Measurements from ENCODE around the gene PPM1B. TPM values are rescaled to one million over a fixed set of nuclear protein-coding genes. Genes with fewer than 3 reads are reported as not detected.

Gene PPM1B
- polyA plus RNA-seq, 2 donors = 16.9 to 17.6 TPM

DNA sequence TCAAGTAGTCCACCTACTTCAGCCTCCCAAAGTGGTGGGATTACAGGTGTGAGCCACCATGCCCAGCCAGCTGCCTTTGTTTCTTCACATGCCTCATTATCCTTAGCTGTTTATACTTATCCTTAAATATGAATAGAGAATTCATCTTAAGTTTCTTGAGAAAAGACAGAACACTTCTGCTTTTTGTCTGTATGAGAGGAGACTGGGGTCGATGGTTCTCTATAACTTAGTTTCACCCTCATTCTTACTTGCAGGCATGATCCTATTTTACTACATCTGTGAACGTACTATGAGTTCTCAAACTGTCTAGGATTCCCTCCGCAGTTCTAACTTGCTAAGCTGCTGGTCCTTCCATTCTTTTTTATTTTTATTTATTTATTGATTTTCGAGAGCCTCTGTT lies 20.4 kb downstream of the PPM1B start:
- no peaks in the 10 kb centered on the region for H3K36me3 ChIP-seq (ENCODE audit: control insufficient read depth in 2 of 2, insufficient read depth in 2 of 2, low read length in 1 of 2)
- peaks cover 0 to 2% of the 10 kb centered on the region in 2 donors for H3K9me3 ChIP-seq (ENCODE audit: control insufficient read depth in 2 of 2, insufficient read depth in 1 of 2, low read depth in 1 of 2, low read length in 1 of 2)
- WGBS, 2 donors = 94% methylated on average over 4 of the region's 4 CpGs
- H3K4me3 ChIP-seq (ENCODE audit: low read depth in 1 of 2, low read length in 2 of 2) = no peak overlapping the region
- H3K27ac ChIP-seq (ENCODE audit: low read depth in 2 of 2, low read length in 1 of 2) = no peak overlapping the region
- H3K4me1 ChIP-seq (ENCODE audit: control insufficient read depth in 2 of 2, insufficient read depth in 2 of 2, low read length in 1 of 2) = no peaks in the 10 kb centered on the region
- H3K27me3 ChIP-seq (ENCODE audit: control insufficient read depth in 1 of 2, insufficient read depth in 2 of 2, low read length in 2 of 2) = no peaks in the 10 kb centered on the region

GRCh38 chr2:44190526-44190925 lies 21.9 kb downstream of the PPM1B start:
- Histone ChIP-seq H3K27me3 (ENCODE audit: control insufficient read depth in 1 of 2, insufficient read depth in 2 of 2, low read length in 2 of 2) (no peaks in the 10 kb centered on the region), H3K9me3 (ENCODE audit: control insufficient read depth in 2 of 2, insufficient read depth in 1 of 2, low read depth in 1 of 2, low read length in 1 of 2) (peaks cover 0 to 2% of the 10 kb centered on the region in 2 donors), H3K36me3 (ENCODE audit: control insufficient read depth in 2 of 2, insufficient read depth in 2 of 2, low read length in 1 of 2) (no peaks in the 10 kb centered on the region), H3K4me1 (ENCODE audit: control insufficient read depth in 2 of 2, insufficient read depth in 2 of 2, low read length in 1 of 2) (no peaks in the 10 kb centered on the region), H3K4me3 (ENCODE audit: low read depth in 1 of 2, low read length in 2 of 2) (no peak overlapping the region), H3K27ac (ENCODE audit: low read depth in 2 of 2, low read length in 1 of 2) (no peak overlapping the region)
- WGBS, 2 donors = 83 to 90% methylated on average over 3 of the region's 3 CpGs

- no peaks in the 10 kb centered on the region for H3K4me1 ChIP-seq (ENCODE audit: control insufficient read depth in 2 of 2, insufficient read depth in 2 of 2, low read length in 1 of 2)
Measured at GRCh38 chr2:44191739-44192138, 23.1 kb downstream of the PPM1B start.

DNA sequence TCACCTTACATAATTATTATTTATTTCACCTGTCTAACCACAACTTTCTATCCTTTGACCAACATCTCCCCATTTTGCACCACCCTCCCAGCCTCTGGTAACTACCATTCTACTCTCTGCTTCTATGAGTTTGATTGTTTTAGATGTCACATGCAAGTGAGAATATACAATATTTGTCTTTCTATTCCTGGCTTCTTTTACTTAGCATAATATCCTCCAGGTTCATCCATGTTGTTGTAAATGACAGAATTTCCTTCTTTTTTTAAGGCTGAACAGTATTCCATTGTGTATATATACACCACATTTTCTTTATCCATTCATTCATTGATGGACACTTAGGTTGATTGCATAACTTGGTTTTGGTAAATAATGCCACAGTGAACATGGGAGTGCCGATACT lies 24.0 kb downstream of the PPM1B start:
- no peak overlapping the region for H3K27ac ChIP-seq (ENCODE audit: low read depth in 2 of 2, low read length in 1 of 2)
- H3K36me3 ChIP-seq (ENCODE audit: control insufficient read depth in 2 of 2, insufficient read depth in 2 of 2, low read length in 1 of 2) = no peaks in the 10 kb centered on the region
- H3K27me3 ChIP-seq (ENCODE audit: control insufficient read depth in 1 of 2, insufficient read depth in 2 of 2, low read length in 2 of 2) = no peaks in the 10 kb centered on the region
- no peaks in the 10 kb centered on the region for H3K4me1 ChIP-seq (ENCODE audit: control insufficient read depth in 2 of 2, insufficient read depth in 2 of 2, low read length in 1 of 2)
- no peak overlapping the region for H3K4me3 ChIP-seq (ENCODE audit: low read depth in 1 of 2, low read length in 2 of 2)
- peaks cover 0 to 2% of the 10 kb centered on the region in 2 donors for H3K9me3 ChIP-seq (ENCODE audit: control insufficient read depth in 2 of 2, insufficient read depth in 1 of 2, low read depth in 1 of 2, low read length in 1 of 2)
- WGBS, 2 donors = 75 to 83% methylated on average over 1 of the region's 1 CpG

More at GRCh38 chr2:44191739-44192138, 23.1 kb downstream of the PPM1B start:
- Histone ChIP-seq H3K27ac (ENCODE audit: low read depth in 2 of 2, low read length in 1 of 2) (no peak overlapping the region), H3K4me3 (ENCODE audit: low read depth in 1 of 2, low read length in 2 of 2) (no peak overlapping the region), H3K36me3 (ENCODE audit: control insufficient read depth in 2 of 2, insufficient read depth in 2 of 2, low read length in 1 of 2) (no peaks in the 10 kb centered on the region), H3K9me3 (ENCODE audit: control insufficient read depth in 2 of 2, insufficient read depth in 1 of 2, low read depth in 1 of 2, low read length in 1 of 2) (peaks cover 0 to 2% of the 10 kb centered on the region in 2 donors), H3K27me3 (ENCODE audit: control insufficient read depth in 1 of 2, insufficient read depth in 2 of 2, low read length in 2 of 2) (no peaks in the 10 kb centered on the region)

DNA sequence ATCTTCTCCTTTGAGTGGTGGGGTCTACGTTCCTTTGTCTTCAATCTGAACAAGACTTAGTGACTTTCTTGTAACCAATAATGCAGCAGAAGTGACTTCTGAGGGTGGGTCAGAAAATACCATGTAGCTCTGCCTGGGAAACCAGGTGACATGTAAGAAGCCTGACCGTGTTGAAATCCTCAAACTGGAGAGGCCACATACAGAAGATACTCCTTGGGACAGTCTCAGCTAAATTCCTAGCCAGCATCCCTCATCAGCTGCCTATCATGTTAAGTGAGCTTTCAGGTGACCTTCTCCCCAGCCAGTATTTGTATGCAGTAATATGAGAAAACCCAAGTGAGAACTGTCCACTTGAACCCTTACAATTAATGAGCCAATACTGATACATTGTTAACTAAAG lies 27.0 kb downstream of the PPM1B start:
- Histone ChIP-seq H3K27ac (ENCODE audit: low read depth in 2 of 2, low read length in 1 of 2) (no peak overlapping the region), H3K9me3 (ENCODE audit: control insufficient read depth in 2 of 2, insufficient read depth in 1 of 2, low read depth in 1 of 2, low read length in 1 of 2) (no peaks in the 10 kb centered on the region), H3K4me1 (ENCODE audit: control insufficient read depth in 2 of 2, insufficient read depth in 2 of 2, low read length in 1 of 2) (no peaks in the 10 kb centered on the region), H3K36me3 (ENCODE audit: control insufficient read depth in 2 of 2, insufficient read depth in 2 of 2, low read length in 1 of 2) (no peaks in the 10 kb centered on the region), H3K27me3 (ENCODE audit: control insufficient read depth in 1 of 2, insufficient read depth in 2 of 2, low read length in 2 of 2) (no peaks in the 10 kb centered on the region), H3K4me3 (ENCODE audit: low read depth in 1 of 2, low read length in 2 of 2) (no peak overlapping the region)
- 96 to 100% methylated on average over 2 of the region's 2 CpGs for WGBS, 2 donors

DNA sequence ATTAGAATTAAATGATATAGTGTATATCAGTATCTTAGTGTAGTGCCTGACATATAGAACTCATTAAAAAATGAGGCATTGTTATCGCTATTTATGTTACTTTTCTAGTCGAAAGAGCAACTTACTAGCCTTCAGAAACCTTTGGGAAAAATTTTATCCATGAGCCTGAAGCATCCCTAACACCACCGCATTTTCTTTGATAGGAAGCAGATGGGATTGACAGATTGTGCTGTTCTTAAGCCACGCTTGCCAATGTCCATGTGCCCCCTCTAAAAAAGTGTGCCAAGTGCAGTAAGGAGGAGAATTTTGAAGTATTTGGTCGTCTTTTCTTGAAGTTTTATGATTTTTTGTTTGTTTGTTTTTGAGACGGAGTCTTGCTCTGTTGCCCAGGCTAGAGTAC lies 29.1 kb downstream of the PPM1B start:
- Histone ChIP-seq H3K27ac (ENCODE audit: low read depth in 2 of 2, low read length in 1 of 2) (no peak overlapping the region), H3K4me3 (ENCODE audit: low read depth in 1 of 2, low read length in 2 of 2) (no peak overlapping the region), H3K36me3 (ENCODE audit: control insufficient read depth in 2 of 2, insufficient read depth in 2 of 2, low read length in 1 of 2) (peaks cover 3 to 5% of the 10 kb centered on the region in 2 donors), H3K9me3 (ENCODE audit: control insufficient read depth in 2 of 2, insufficient read depth in 1 of 2, low read depth in 1 of 2, low read length in 1 of 2) (no peaks in the 10 kb centered on the region), H3K4me1 (ENCODE audit: control insufficient read depth in 2 of 2, insufficient read depth in 2 of 2, low read length in 1 of 2) (no peaks in the 10 kb centered on the region), H3K27me3 (ENCODE audit: control insufficient read depth in 1 of 2, insufficient read depth in 2 of 2, low read length in 2 of 2) (no peaks in the 10 kb centered on the region)
- WGBS, 2 donors = 94 to 95% methylated on average over 6 of the region's 6 CpGs

DNA sequence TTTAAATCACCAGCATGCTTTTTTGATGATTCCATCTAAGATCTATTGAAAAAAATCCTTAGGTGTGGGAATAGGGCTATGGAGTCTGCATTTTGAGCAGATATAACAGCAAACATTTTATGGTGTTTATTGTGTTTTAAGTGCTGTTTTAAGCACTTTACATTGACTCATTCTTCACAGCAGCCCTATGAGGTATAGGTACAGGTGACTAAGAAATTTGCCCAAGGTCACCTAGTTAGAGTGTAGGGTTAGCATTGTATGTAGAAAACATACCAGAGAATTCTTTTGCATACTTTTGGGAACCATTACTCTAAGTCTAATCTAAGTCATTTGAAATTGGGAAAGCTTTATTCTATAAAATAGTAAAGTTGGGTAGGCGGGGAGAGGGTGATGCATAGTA lies 31.3 kb downstream of the PPM1B start:
- Histone ChIP-seq H3K27me3 (ENCODE audit: control insufficient read depth in 1 of 2, insufficient read depth in 2 of 2, low read length in 2 of 2) (no peaks in the 10 kb centered on the region), H3K4me1 (ENCODE audit: control insufficient read depth in 2 of 2, insufficient read depth in 2 of 2, low read length in 1 of 2) (no peaks in the 10 kb centered on the region), H3K36me3 (ENCODE audit: control insufficient read depth in 2 of 2, insufficient read depth in 2 of 2, low read length in 1 of 2) (peaks cover 3 to 5% of the 10 kb centered on the region in 2 donors), H3K4me3 (ENCODE audit: low read depth in 1 of 2, low read length in 2 of 2) (no peak overlapping the region), H3K9me3 (ENCODE audit: control insufficient read depth in 2 of 2, insufficient read depth in 1 of 2, low read depth in 1 of 2, low read length in 1 of 2) (no peaks in the 10 kb centered on the region), H3K27ac (ENCODE audit: low read depth in 2 of 2, low read length in 1 of 2) (no peak overlapping the region)
- 100% methylated on average over 1 of the region's 1 CpG for WGBS, 2 donors

DNA sequence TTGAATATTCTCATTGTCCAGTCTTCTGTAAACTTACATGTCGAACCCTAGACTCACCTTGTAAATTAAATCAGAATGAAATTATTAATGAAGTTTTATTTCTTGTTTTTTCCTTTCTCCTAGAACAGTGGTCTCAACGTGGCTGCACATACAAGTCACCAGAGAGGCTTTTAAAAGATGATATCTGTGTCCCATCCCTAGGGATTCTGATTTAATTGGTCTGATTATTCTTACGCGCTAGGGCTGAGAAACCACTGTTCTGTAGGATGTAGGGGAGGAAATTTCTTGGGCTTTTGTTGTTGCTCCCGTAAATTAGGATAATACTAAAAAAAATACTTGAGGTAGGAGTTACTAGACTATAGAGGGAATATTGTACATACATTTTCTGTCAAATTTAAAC lies 32.1 kb downstream of the PPM1B start:
- 91 to 93% methylated on average over 5 of the region's 5 CpGs for WGBS, 2 donors
- H3K4me3 ChIP-seq (ENCODE audit: low read depth in 1 of 2, low read length in 2 of 2) = no peak overlapping the region

GRCh38 chr2:44201648-44202165 lies 33.0 kb downstream of the PPM1B start:
- no peak overlapping the region for H3K4me3 ChIP-seq (ENCODE audit: low read depth in 1 of 2, low read length in 2 of 2)
- H3K4me1 ChIP-seq (ENCODE audit: control insufficient read depth in 2 of 2, insufficient read depth in 2 of 2, low read length in 1 of 2) = no peaks in the 10 kb centered on the region
- no peaks in the 10 kb centered on the region for H3K27me3 ChIP-seq (ENCODE audit: control insufficient read depth in 1 of 2, insufficient read depth in 2 of 2, low read length in 2 of 2)
- H3K36me3 ChIP-seq (ENCODE audit: control insufficient read depth in 2 of 2, insufficient read depth in 2 of 2, low read length in 1 of 2) = peaks cover 3 to 5% of the 10 kb centered on the region in 2 donors
- WGBS, 2 donors = 90 to 94% methylated on average over 6 of the region's 6 CpGs
- H3K27ac ChIP-seq (ENCODE audit: low read depth in 2 of 2, low read length in 1 of 2) = no peak overlapping the region
- no peaks in the 10 kb centered on the region for H3K9me3 ChIP-seq (ENCODE audit: control insufficient read depth in 2 of 2, insufficient read depth in 1 of 2, low read depth in 1 of 2, low read length in 1 of 2)

More for the DNA sequence above, 32.1 kb downstream of the PPM1B start:
- no peaks in the 10 kb centered on the region for H3K9me3 ChIP-seq (ENCODE audit: control insufficient read depth in 2 of 2, insufficient read depth in 1 of 2, low read depth in 1 of 2, low read length in 1 of 2)
- no peaks in the 10 kb centered on the region for H3K27me3 ChIP-seq (ENCODE audit: control insufficient read depth in 1 of 2, insufficient read depth in 2 of 2, low read length in 2 of 2)
- no peak overlapping the region for H3K27ac ChIP-seq (ENCODE audit: low read depth in 2 of 2, low read length in 1 of 2)
- no peaks in the 10 kb centered on the region for H3K4me1 ChIP-seq (ENCODE audit: control insufficient read depth in 2 of 2, insufficient read depth in 2 of 2, low read length in 1 of 2)
- peaks cover 3 to 5% of the 10 kb centered on the region in 2 donors for H3K36me3 ChIP-seq (ENCODE audit: control insufficient read depth in 2 of 2, insufficient read depth in 2 of 2, low read length in 1 of 2)

DNA sequence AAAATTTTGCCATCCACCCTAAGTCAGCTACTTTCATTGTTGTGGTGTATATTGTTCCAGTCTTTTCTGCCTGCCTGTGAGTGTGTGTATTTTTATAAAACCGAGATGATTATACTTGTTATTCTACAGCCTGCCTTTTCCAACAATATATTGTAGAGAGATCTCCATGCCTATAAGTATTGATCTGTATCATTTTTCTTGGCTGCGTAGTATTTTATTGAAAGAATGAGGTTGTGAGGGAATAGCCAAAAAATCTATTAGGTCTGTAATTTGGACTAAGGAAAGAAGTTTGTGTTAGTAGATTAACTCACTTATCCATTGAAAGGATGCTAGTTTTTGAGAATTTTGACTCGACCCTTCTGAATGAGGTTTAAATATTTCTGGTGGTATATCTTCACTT lies 34.9 kb downstream of the PPM1B start:
- H3K27me3 ChIP-seq (ENCODE audit: control insufficient read depth in 1 of 2, insufficient read depth in 2 of 2, low read length in 2 of 2) = no peaks in the 10 kb centered on the region
- no peaks in the 10 kb centered on the region for H3K4me1 ChIP-seq (ENCODE audit: control insufficient read depth in 2 of 2, insufficient read depth in 2 of 2, low read length in 1 of 2)
- WGBS, 2 donors = 97 to 98% methylated on average over 3 of the region's 3 CpGs
- H3K4me3 ChIP-seq (ENCODE audit: low read depth in 1 of 2, low read length in 2 of 2) = no peak overlapping the region
- H3K27ac ChIP-seq (ENCODE audit: low read depth in 2 of 2, low read length in 1 of 2) = no peak overlapping the region
- H3K9me3 ChIP-seq (ENCODE audit: control insufficient read depth in 2 of 2, insufficient read depth in 1 of 2, low read depth in 1 of 2, low read length in 1 of 2) = no peaks in the 10 kb centered on the region
- peaks cover 3 to 5% of the 10 kb centered on the region in 2 donors for H3K36me3 ChIP-seq (ENCODE audit: control insufficient read depth in 2 of 2, insufficient read depth in 2 of 2, low read length in 1 of 2)

Data from esophagus (tissue), 2 donors.